SH-SY5Y (cell line): ENCODE data around the gene PTGER4.

Source experiments
- GATA2 ChIP-seq: IDR thresholded peaks from 2 replicates; pipeline ENCODE4 v1.6.1; 2011; ENCODE audit warnings: mild to moderate bottlenecking, low read depth, low read length
- GATA3 ChIP-seq: IDR thresholded peaks from 2 replicates; pipeline ENCODE4 v1.6.1; 2011; ENCODE audit warnings: low read depth, mild to moderate bottlenecking, low read length, moderate library complexity

- no peak for TF ChIP-seq GATA2
- no peak for TF ChIP-seq GATA3
Observed at GRCh38 chr5:40688127-40688761, 8.5 kb downstream of the PTGER4 start.
